Measurements from ENCODE around the gene TEDC1. TPM values are rescaled to one million over a fixed set of nuclear protein-coding genes. Genes with fewer than 3 reads are reported as not detected.

Gene TEDC1
- total RNA-seq, 4 donors from 2014 or later: 0.97 to 4.2 (median 2.2) TPM

- DNase-seq: peak; percentile 70 to 84
- Histone ChIP-seq H3K27me3 (peaks cover 0 to 14% (median 5%) of the 10 kb centered on the region in 3 donors), H3K9me3 (no peaks in the 10 kb centered on the region), H3K27ac (peak overlapping the region; percentile 81 to 93 (median 86)), H3K36me3 (no peaks in the 10 kb centered on the region), H3K4me1 (peaks cover 23 to 28% of the 10 kb centered on the region in 2 donors), H3K4me3 (peak overlapping the region; percentile 67 to 91 (median 70))
- in situ Hi-C loops (cut with MboI; ENCODE audit: low sequenced_read_pairs in 4 of 4) (loop anchor here in 1 of 4 donors (25.0 kb wide), 1 partner anchor 127 kb away; no protein-coding TSS in a partner anchor), intact Hi-C loops (cut with DNase I; ENCODE audit: low total_unique reads) (loop anchor here (1.0 to 10.0 kb wide), 5 partner anchors 8 to 325 kb away; partner anchors contain the start of genes CRIP2 and JAG2)
- TF ChIP-seq POLR2A (IDR thresholded peaks at IDR 0.05): no peak
- TF ChIP-seq CTCF (IDR thresholded peaks at IDR 0.05 in 4 of 5, conservative IDR thresholded peaks at IDR 0.05 in 1 of 5): peak; percentile 56 to 72 (median 67)
- peak; percentile 43 to 46 for ATAC-seq
These were observed 1.3 kb upstream of the TEDC1 start for GRCh38 chr14:105489542-105490266.

- Histone ChIP-seq H3K4me1 (peaks cover 23 to 29% of the 10 kb centered on the region in 2 donors), H3K27me3 (peaks cover 0 to 8% (median 5%) of the 10 kb centered on the region in 3 donors), H3K27ac (peak overlapping the region; percentile 81 to 93 (median 86)), H3K4me3 (peak overlapping the region; percentile 67 to 91 (median 70)), H3K36me3 (no peaks in the 10 kb centered on the region), H3K9me3 (no peaks in the 10 kb centered on the region)
- no peak for DNase-seq
- intact Hi-C loops (cut with DNase I; ENCODE audit: low total_unique reads): loop anchor here (1.0 to 10.0 kb wide), 5 partner anchors 9 to 325 kb away; partner anchors contain the start of genes CRIP2 and JAG2
- no peak for TF ChIP-seq POLR2A (IDR thresholded peaks at IDR 0.05)
- no peak for TF ChIP-seq CTCF (IDR thresholded peaks at IDR 0.05 in 4 of 5, conservative IDR thresholded peaks at IDR 0.05 in 1 of 5)
- in situ Hi-C loops (cut with MboI; ENCODE audit: low sequenced_read_pairs in 4 of 4): loop anchor here in 1 of 4 donors (25.0 kb wide), 1 partner anchor 128 kb away; no protein-coding TSS in a partner anchor
- peak; percentile 13 to 18 for ATAC-seq
These were observed 827 bp upstream of the TEDC1 start for GRCh38 chr14:105490267-105490571.

- no peaks in the 10 kb centered on the region for H3K27me3 ChIP-seq
- in situ Hi-C loops (cut with MboI; ENCODE audit: low sequenced_read_pairs in 4 of 4) (loop anchor here in 1 of 4 donors (25.0 kb wide), 1 partner anchor 129 kb away; no protein-coding TSS in a partner anchor), intact Hi-C loops (cut with DNase I; ENCODE audit: low total_unique reads) (loop anchor here (1.0 to 10.0 kb wide), 4 partner anchors 17 to 327 kb away; partner anchors contain the start of genes CRIP2 and JAG2)
- peak overlapping the region; percentile 74 to 89 (median 80) for H3K27ac ChIP-seq
- DNase-seq: peak; percentile 31 to 69
- H3K4me1 ChIP-seq: peaks cover 18 to 42% of the 10 kb centered on the region in 2 donors
- ATAC-seq: peak in 1 of 2 donors; percentile 2
- H3K36me3 ChIP-seq: no peaks in the 10 kb centered on the region
- peak in 1 of 2 donors; percentile 36 for TF ChIP-seq POLR2A (IDR thresholded peaks at IDR 0.05)
- TF ChIP-seq CTCF (IDR thresholded peaks at IDR 0.05 in 4 of 5, conservative IDR thresholded peaks at IDR 0.05 in 1 of 5): no peak
- H3K4me3 ChIP-seq: peak overlapping the region; percentile 59 to 85 (median 71)
- H3K9me3 ChIP-seq: no peaks in the 10 kb centered on the region
These were observed 424 bp downstream of the TEDC1 start for GRCh38 chr14:105491366-105491973.

GRCh38 chr14:105492031-105492970 is 1.3 kb downstream of the TEDC1 start:
- Histone ChIP-seq H3K27ac (peak overlapping the region in 3 of 4 donors; percentile 77 to 89 (median 84)), H3K36me3 (no peaks in the 10 kb centered on the region), H3K4me3 (peak overlapping the region in 1 of 4 donors; percentile 85), H3K9me3 (no peaks in the 10 kb centered on the region), H3K27me3 (no peaks in the 10 kb centered on the region), H3K4me1 (peaks cover 16 to 44% of the 10 kb centered on the region in 2 donors)
- DNase-seq (peak; percentile 9 to 41), ATAC-seq (no peak)
- in situ Hi-C loops (cut with MboI; ENCODE audit: low sequenced_read_pairs in 4 of 4) (loop anchor here in 1 of 4 donors (25.0 kb wide), 1 partner anchor 130 kb away; no protein-coding TSS in a partner anchor), intact Hi-C loops (cut with DNase I; ENCODE audit: low total_unique reads) (loop anchor here (10.0 kb wide), 1 partner anchor 328 kb away; the partner anchor contains the start of gene JAG2)
- TF ChIP-seq CTCF (IDR thresholded peaks at IDR 0.05 in 4 of 5, conservative IDR thresholded peaks at IDR 0.05 in 1 of 5) (no peak), POLR2A (IDR thresholded peaks at IDR 0.05) (no peak)

All from gastrocnemius medialis (tissue), 4 donors.